HCT116 (cell line): Measurements from ENCODE around the gene RARG. TPM values are rescaled to one million over a fixed set of nuclear protein-coding genes. Genes with fewer than 3 reads are reported as not detected.
"Not testable (repeated sequence)": the region's sequence is repeated elsewhere in the genome, so short reads cannot be mapped to it uniquely, and the experiment has no call there.

ENCODE experiments used
- ATAC-seq: fragments of 200-7000 bp; cut with Tn5 transposase; 2 replicates; pipeline ENCODE4 v1.9.1; 2020; ENCODE audit warnings: mild to moderate bottlenecking, moderate library complexity
- BruUV-seq: library from RNA; stranded (reverse); fragments of 400-500 nt; replicated peaks from 2 replicates; lab custom pipeline; 2021; lab: Mats Ljungman, UMichigan
- CTCF ChIA-PET: fragments of 300-600 bp; sonication (Branson Sonifier 250); formaldehyde crosslinking; loops from one replicate; lab custom pipeline; 2021; ENCODE audit warnings: antibody characterized with exemption; lab: Charles Lee
- POLR2A ChIA-PET: fragments of 300-600, 350-600 bp; sonication (Branson Sonifier 250); formaldehyde crosslinking; loops from one replicate; lab custom pipeline; 2021; ENCODE audit warnings: antibody characterized with exemption; lab: Charles Lee
- RAD21 ChIA-PET, 2 experiments: fragments of 300-600 bp; sonication (Branson Sonifier 250); formaldehyde crosslinking; loops; one replicate each; lab custom pipeline; 2023; ENCODE audit warnings: low total read pairs in 2 of 2; ENCODE audit not compliant: uncharacterized antibody in 2 of 2, unreplicated experiment in 2 of 2, low non-redundant PET in 1 of 2; lab: Charles Lee
- DNase-seq: peaks from one replicate; pipeline ENCODE4 v3.0.0-alpha.2; 2010; ENCODE audit warnings: low read depth, low spot score
- H2AFZ ChIP-seq: fragments of 200-600 bp; shearing (Covaris generic), sonication (generic); 2 replicates; pipeline ENCODE4 v1.6.1; 2017; ENCODE audit warnings: low read depth, mixed run types, mixed read lengths, antibody characterized with exemption, low read length; ENCODE audit not compliant: poor library complexity, severe bottlenecking
- H3K27ac ChIP-seq: 2 replicates; pipeline ENCODE4 v1.5.1; 2012; ENCODE audit warnings: low read depth, low read length
- H3K27me3 ChIP-seq: fragments of 200-600 bp; sonication (generic); 2 replicates; pipeline ENCODE4 v1.6.1; 2016; ENCODE audit warnings: mixed run types, low read length, mixed read lengths; ENCODE audit not compliant: insufficient read depth
- H3K36me3 ChIP-seq, 2 experiments: fragments of 200-500 bp in 1 of 2; fragments of 200-600 bp in 1 of 2; sonication (Bioruptor generic) in 1 of 2; sonication (generic) in 1 of 2; 2 replicates each; pipeline versions ENCODE4 v1.5.1 to v1.6.1; 2014 to 2016; ENCODE audit warnings: low read length in 2 of 2, inconsistent platforms in 1 of 2, mixed read lengths in 1 of 2, mixed run types in 1 of 2; ENCODE audit not compliant: insufficient read depth in 2 of 2, control insufficient read depth in 1 of 2
- H3K4me1 ChIP-seq, 2 experiments: fragments of 200-600 bp in 1 of 2; sonication (generic) in 1 of 2; 2 replicates each; pipeline versions ENCODE4 v1.5.1 to v1.6.1; 2012 to 2017; ENCODE audit warnings: low read length in 2 of 2, inconsistent platforms in 1 of 2, mild to moderate bottlenecking in 1 of 2, mixed read lengths in 1 of 2, mixed run types in 1 of 2, moderate library complexity in 1 of 2; ENCODE audit not compliant: insufficient read depth in 2 of 2, control insufficient read depth in 1 of 2
- H3K4me2 ChIP-seq: fragments of 200-600 bp; sonication (generic); 2 replicates; pipeline ENCODE4 v1.6.1; 2017; ENCODE audit warnings: mixed run types, low read length, mixed read lengths
- H3K4me3 ChIP-seq, 2 experiments: fragments of 200-600 bp in 1 of 2; sonication (generic) in 1 of 2; replicated peaks in 1 of 2; 2 replicates each; pipeline ENCODE4 v1.5.1; 2011 to 2016; ENCODE audit warnings: low read length in 2 of 2, control low read depth in 1 of 2, low read depth in 1 of 2, mild to moderate bottlenecking in 1 of 2, mixed read lengths in 1 of 2, mixed run types in 1 of 2
- H3K79me2 ChIP-seq: fragments of 200-600 bp; sonication (generic); 2 replicates; pipeline ENCODE4 v1.6.1; 2017; ENCODE audit warnings: mild to moderate bottlenecking, mixed run types, low read length, moderate library complexity, mixed read lengths; ENCODE audit not compliant: insufficient read depth
- H3K9ac ChIP-seq: fragments of 200-600 bp; sonication (generic); 2 replicates; pipeline ENCODE4 v1.6.1; 2016; ENCODE audit warnings: low read length, mixed read lengths
- H3K9me2 ChIP-seq: fragments of 200-600 bp; sonication (generic), shearing (Covaris generic); 2 replicates; pipeline ENCODE4 v1.6.1; 2017; ENCODE audit warnings: mixed run types, mild to moderate bottlenecking, moderate library complexity; ENCODE audit not compliant: insufficient read depth
- H3K9me3 ChIP-seq, 2 experiments: fragments of 200-500 bp in 1 of 2; fragments of 200-600 bp in 1 of 2; sonication (Bioruptor generic) in 1 of 2; sonication (generic) in 1 of 2; 2 replicates each; pipeline ENCODE4 v1.6.1; 2014 to 2017; ENCODE audit warnings: low read length in 2 of 2, mixed read lengths in 2 of 2, inconsistent platforms in 1 of 2, low read depth in 1 of 2, mild to moderate bottlenecking in 1 of 2, mixed run types in 1 of 2, moderate library complexity in 1 of 2; ENCODE audit not compliant: control insufficient read depth in 1 of 2, insufficient read depth in 1 of 2
- H4K20me1 ChIP-seq: fragments of 200-600 bp; sonication (generic), shearing (Covaris generic); 2 replicates; pipeline ENCODE4 v1.6.1; 2017; ENCODE audit warnings: mixed run types, mild to moderate bottlenecking, moderate library complexity; ENCODE audit not compliant: insufficient read depth
- CEBPB ChIP-seq: IDR thresholded peaks from 2 replicates; pipeline ENCODE4 v1.6.1; 2012; ENCODE audit warnings: low read depth
- ELF1 ChIP-seq: IDR thresholded peaks from 2 replicates; pipeline ENCODE4 v1.6.1; 2012; ENCODE audit warnings: low read depth, borderline replicate concordance
- EZH2 ChIP-seq: fragments of 200-600 bp; sonication (generic); IDR thresholded peaks from 2 replicates; pipeline ENCODE4 v1.6.1; 2017; ENCODE audit warnings: antibody characterized with exemption, mixed run types
- FOSL1 ChIP-seq: IDR thresholded peaks from 2 replicates; pipeline ENCODE4 v1.6.1; 2012; ENCODE audit warnings: low read depth
- JUND ChIP-seq: IDR thresholded peaks from 2 replicates; pipeline ENCODE4 v1.6.1; 2012
- POLR2A ChIP-seq: IDR thresholded peaks from 2 replicates; pipeline ENCODE4 v1.7.0; 2011; ENCODE audit warnings: borderline replicate concordance; ENCODE audit not compliant: insufficient read depth, insufficient read length; ENCODE audit errors: extremely low read depth
- POLR2AphosphoS5 ChIP-seq: IDR thresholded peaks from 2 replicates; pipeline ENCODE4 v1.6.1; 2011; ENCODE audit warnings: mild to moderate bottlenecking, low read depth, low read length, moderate library complexity
- RAD21 ChIP-seq: IDR thresholded peaks from 2 replicates; pipeline ENCODE4 v1.6.1; 2012; ENCODE audit warnings: low read depth, mild to moderate bottlenecking
- SP1 ChIP-seq: IDR thresholded peaks from 2 replicates; pipeline ENCODE4 v1.6.1; 2012; ENCODE audit warnings: low read depth
- YY1 ChIP-seq: IDR thresholded peaks from 2 replicates; pipeline ENCODE4 v1.6.1; 2011; ENCODE audit warnings: low read length, low read depth, moderate library complexity, mild to moderate bottlenecking; ENCODE audit not compliant: insufficient replicate concordance; ENCODE audit errors: extremely low read depth
- ZNF274 ChIP-seq: fragments of 200-500 bp; sonication (Bioruptor generic); IDR thresholded peaks from 2 replicates; pipeline ENCODE4 v1.6.1; 2014; ENCODE audit warnings: mild to moderate bottlenecking, low read depth, low read length, inconsistent platforms
- intact Hi-C: fragments of 100-400 bp; cut with micrococcal nuclease; formaldehyde crosslinking; loops from 2 replicates; pipeline ENCODE4 v1.10.0; 2022
- total RNA-seq: library from RNA; stranded (reverse); gene quantifications from one replicate; pipeline ENCODE4 v1.2.1, GENCODE V29; 2021; ENCODE audit not compliant: unreplicated experiment
- TF ChIP-seq, protein P1 (sequence below): IDR thresholded peaks from 2 replicates; pipeline ENCODE4 v1.6.1; 2012
- TF ChIP-seq, protein P2 (sequence below): IDR thresholded peaks from 2 replicates; pipeline ENCODE4 v1.6.1; 2011; ENCODE audit warnings: mild to moderate bottlenecking, low read length, moderate library complexity; ENCODE audit not compliant: insufficient replicate concordance; ENCODE audit errors: extremely low read depth
- TF ChIP-seq, protein P3 (sequence below): IDR thresholded peaks from 2 replicates; pipeline ENCODE4 v1.6.1; 2012; ENCODE audit warnings: low read depth

RARG gene
- total RNA-seq, 1 experiment from 2014 or later: 68.9 TPM

DNA sequence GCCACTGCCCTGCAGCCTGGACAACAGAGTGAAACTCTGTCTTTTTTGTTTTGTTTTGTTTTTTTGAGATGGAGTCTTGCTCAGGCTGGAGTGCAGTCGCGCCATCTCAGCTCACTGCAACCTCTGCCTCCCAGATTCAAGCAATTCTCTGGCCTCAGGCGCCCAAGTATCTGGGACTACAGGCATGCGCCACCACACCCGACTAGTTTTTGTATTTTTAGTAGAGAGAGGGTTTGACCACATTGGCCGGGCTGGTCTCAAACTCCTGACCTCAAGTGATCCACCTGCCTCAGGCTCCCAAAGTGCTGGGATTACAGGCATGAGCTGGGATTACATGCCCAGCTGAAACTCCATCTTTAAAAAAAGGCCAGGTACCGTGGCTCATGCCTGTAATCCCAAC is 29.7 kb downstream of the RARG start:
- H3K9me3 ChIP-seq, H3K36me3 ChIP-seq, H3K79me2 ChIP-seq, BruUV-seq, H4K20me1 ChIP-seq, CTCF ChIA-PET, H3K9ac ChIP-seq, H3K4me3 ChIP-seq, RAD21 ChIA-PET, H3K27ac ChIP-seq, H2AFZ ChIP-seq, intact Hi-C loops, ATAC-seq, H3K4me2 ChIP-seq, H3K27me3 ChIP-seq, DNase-seq, H3K9me2 ChIP-seq, POLR2A ChIA-PET: not testable (repeated sequence)
- H3K4me1 ChIP-seq: peaks cover 7 to 21% of the 10 kb centered on the region in 2 experiments; a peak in 3 of 4 replicates

DNA sequence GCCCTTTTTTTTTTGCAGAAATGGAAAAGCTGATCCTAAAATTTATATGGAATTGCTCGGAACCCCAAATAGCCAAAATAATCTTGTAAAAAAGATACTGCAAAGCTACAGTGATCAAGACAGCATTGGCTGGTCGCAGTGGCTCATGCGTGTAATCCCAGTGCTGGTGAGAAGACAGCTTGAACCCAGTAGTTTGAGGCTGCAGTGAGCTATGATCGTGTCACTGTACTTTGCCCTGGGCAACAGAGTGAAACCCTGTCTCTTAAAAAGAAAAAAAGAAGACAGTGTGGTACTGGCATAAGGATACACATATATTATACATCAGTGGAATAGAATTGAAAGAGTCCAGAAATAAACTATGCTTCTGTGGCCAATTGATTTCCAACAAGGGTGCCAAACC is 30.4 kb downstream of the RARG start:
- DNase-seq (no peak), ATAC-seq (no peak)
- Histone ChIP-seq H3K4me2 (no peak overlapping the region), H3K36me3 (no peaks in the 10 kb centered on the region), H3K9me2 (no peaks in the 10 kb centered on the region), H2AFZ (no peak overlapping the region), H3K4me1 (peaks cover 7 to 27% of the 10 kb centered on the region in 2 experiments; a peak in 3 of 4 replicates), H3K4me3 (no peak overlapping the region), H4K20me1 (no peaks in the 10 kb centered on the region), H3K27ac (no peak overlapping the region), H3K9ac (no peak overlapping the region), H3K79me2 (no peaks in the 10 kb centered on the region), H3K9me3 (no peaks in the 10 kb centered on the region), H3K27me3 (no peaks in the 10 kb centered on the region)
- TF ChIP-seq ELF1 (no peak), SP1 (no peak), POLR2A (no peak), EZH2 (no peak), RAD21 (no peak), FOSL1 (no peak), CEBPB (no peak), POLR2AphosphoS5 (no peak), JUND (no peak), YY1 (no peak), ZNF274 (no peak)
- TF ChIP-seq, protein P1, sequence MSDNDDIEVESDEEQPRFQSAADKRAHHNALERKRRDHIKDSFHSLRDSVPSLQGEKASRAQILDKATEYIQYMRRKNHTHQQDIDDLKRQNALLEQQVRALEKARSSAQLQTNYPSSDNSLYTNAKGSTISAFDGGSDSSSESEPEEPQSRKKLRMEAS: no peak
- TF ChIP-seq, protein P2, sequence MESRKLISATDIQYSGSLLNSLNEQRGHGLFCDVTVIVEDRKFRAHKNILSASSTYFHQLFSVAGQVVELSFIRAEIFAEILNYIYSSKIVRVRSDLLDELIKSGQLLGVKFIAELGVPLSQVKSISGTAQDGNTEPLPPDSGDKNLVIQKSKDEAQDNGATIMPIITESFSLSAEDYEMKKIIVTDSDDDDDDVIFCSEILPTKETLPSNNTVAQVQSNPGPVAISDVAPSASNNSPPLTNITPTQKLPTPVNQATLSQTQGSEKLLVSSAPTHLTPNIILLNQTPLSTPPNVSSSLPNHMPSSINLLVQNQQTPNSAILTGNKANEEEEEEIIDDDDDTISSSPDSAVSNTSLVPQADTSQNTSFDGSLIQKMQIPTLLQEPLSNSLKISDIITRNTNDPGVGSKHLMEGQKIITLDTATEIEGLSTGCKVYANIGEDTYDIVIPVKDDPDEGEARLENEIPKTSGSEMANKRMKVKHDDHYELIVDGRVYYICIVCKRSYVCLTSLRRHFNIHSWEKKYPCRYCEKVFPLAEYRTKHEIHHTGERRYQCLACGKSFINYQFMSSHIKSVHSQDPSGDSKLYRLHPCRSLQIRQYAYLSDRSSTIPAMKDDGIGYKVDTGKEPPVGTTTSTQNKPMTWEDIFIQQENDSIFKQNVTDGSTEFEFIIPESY: no peak
- TF ChIP-seq, protein P3, sequence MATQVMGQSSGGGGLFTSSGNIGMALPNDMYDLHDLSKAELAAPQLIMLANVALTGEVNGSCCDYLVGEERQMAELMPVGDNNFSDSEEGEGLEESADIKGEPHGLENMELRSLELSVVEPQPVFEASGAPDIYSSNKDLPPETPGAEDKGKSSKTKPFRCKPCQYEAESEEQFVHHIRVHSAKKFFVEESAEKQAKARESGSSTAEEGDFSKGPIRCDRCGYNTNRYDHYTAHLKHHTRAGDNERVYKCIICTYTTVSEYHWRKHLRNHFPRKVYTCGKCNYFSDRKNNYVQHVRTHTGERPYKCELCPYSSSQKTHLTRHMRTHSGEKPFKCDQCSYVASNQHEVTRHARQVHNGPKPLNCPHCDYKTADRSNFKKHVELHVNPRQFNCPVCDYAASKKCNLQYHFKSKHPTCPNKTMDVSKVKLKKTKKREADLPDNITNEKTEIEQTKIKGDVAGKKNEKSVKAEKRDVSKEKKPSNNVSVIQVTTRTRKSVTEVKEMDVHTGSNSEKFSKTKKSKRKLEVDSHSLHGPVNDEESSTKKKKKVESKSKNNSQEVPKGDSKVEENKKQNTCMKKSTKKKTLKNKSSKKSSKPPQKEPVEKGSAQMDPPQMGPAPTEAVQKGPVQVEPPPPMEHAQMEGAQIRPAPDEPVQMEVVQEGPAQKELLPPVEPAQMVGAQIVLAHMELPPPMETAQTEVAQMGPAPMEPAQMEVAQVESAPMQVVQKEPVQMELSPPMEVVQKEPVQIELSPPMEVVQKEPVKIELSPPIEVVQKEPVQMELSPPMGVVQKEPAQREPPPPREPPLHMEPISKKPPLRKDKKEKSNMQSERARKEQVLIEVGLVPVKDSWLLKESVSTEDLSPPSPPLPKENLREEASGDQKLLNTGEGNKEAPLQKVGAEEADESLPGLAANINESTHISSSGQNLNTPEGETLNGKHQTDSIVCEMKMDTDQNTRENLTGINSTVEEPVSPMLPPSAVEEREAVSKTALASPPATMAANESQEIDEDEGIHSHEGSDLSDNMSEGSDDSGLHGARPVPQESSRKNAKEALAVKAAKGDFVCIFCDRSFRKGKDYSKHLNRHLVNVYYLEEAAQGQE: no peak
- CTCF ChIA-PET: no interaction called here
- RAD21 ChIA-PET: no interaction called here
- intact Hi-C loops: no loop called here
- POLR2A ChIA-PET: no interaction called here
- BruUV-seq: no TSS peak
